Mammary epithelial cell (primary cell): ENCODE data around the gene PAX5.

ENCODE experiments used
- EZH2 ChIP-seq: IDR thresholded peaks from 2 replicates; pipeline ENCODE4 v1.6.1; 2012; ENCODE audit warnings: low read length, inconsistent platforms, borderline replicate concordance
- TF ChIP-seq, protein P1 (sequence below), 2 donors: IDR thresholded peaks in 1 of 2; conservative IDR thresholded peaks in 1 of 2; 2 replicates each; pipeline ENCODE4 v1.5.1; 2011 to 2012; ENCODE audit warnings: inconsistent platforms in 2 of 2, low read length in 2 of 2, mild to moderate bottlenecking in 2 of 2, control low read depth in 1 of 2, low read depth in 1 of 2; ENCODE audit not compliant: insufficient read depth in 1 of 2; ENCODE audit errors: extremely low read depth in 1 of 2

DNA sequence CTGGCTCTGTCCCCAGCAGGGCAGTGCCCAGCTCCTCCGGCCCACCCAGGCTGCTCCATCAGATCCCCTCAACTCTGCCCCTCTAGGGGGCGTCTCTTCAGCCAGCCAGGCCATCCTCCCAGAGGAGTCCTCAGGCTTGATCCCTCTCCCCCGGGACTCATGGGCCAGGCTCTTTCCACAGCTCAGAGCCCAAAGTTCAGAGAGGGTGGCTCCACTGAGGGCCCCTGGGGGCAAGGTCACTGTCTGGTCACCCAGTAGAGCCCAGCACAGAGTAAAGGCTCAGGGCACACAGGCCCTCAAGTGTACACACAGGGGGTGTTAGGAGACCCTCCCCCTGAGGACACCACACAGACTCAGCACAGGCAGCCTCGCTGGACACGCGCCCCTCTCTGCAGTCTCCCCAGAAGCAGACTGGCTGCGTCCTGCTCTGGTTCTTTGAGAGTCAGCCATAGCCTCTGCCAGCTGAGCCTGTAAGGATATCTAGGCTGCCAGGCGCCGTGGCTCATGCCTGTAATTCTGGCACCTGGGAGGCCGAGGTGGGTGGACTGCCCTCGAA is 64.8 kb downstream of the PAX5 start:
- TF ChIP-seq, protein P1, sequence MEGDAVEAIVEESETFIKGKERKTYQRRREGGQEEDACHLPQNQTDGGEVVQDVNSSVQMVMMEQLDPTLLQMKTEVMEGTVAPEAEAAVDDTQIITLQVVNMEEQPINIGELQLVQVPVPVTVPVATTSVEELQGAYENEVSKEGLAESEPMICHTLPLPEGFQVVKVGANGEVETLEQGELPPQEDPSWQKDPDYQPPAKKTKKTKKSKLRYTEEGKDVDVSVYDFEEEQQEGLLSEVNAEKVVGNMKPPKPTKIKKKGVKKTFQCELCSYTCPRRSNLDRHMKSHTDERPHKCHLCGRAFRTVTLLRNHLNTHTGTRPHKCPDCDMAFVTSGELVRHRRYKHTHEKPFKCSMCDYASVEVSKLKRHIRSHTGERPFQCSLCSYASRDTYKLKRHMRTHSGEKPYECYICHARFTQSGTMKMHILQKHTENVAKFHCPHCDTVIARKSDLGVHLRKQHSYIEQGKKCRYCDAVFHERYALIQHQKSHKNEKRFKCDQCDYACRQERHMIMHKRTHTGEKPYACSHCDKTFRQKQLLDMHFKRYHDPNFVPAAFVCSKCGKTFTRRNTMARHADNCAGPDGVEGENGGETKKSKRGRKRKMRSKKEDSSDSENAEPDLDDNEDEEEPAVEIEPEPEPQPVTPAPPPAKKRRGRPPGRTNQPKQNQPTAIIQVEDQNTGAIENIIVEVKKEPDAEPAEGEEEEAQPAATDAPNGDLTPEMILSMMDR (conservative IDR thresholded peaks at IDR 0.05 in 1 of 2, IDR thresholded peaks at IDR 0.05 in 1 of 2; ENCODE audit: extremely low read depth in 1 of 2, insufficient read depth in 1 of 2, low read depth in 1 of 2, low read length in 2 of 2), result no peak
- no peak for TF ChIP-seq EZH2
